CD4-positive, alpha-beta T cell treated with Interferon alpha-2 for 1 hour (primary cell): ENCODE data around the gene CYSTM1.

ENCODE experiments used
- DNase-seq, 2 donors: peaks; one replicate each; pipeline ENCODE4 v3.0.0-alpha.2; 2020 to 2022

The CYSTM1 gene

DNA sequence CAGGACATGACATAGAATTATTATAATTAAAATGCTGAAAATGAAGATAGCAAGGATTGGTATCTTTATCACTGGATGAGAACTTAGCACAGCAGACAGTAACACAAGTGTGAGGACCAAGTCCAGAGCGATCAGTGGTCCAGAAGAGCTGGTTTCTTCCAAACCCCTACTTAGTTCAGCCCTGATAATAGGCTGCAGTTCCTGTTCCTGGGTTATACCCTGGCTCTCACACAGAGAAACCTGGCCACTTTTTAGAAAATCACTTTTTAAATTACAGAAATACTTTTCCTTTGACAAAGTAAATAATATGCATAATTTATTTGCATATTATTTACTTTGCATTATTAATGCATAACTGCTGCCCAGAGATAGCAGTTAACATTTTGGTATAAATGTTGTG lies 40.3 kb downstream of the CYSTM1 start:
- no peak for DNase-seq

DNA sequence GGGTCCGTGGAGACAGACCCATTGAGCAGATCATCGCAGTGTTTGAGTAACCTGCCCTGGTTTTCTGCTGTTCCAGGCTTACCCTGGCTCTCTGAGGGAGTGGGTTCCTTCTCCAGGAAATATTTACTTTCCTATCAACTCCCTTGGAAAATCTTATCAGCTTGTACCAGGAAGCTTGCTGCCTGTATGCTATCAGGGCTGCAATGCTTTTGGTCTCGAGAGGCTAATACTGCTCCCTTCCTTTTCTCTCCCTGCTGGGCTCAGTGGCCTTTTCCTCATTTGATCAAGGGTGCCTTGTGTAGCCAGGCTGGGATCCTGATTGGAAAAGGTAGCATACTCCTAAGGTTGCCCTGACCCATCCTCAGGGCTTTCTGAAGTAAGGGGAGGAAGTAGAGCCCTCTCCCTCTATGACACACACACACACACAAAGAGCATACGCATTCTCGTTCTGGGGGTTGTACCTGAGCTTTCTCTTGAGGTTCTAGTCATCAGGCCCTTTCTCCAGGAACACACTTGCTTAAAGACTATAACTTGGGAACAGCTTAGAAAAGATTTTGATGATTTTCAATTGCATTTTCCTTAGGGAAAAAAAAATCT lies 41.6 kb downstream of the CYSTM1 start:
- DNase-seq: no peak

- no peak for DNase-seq
These were observed 42.5 kb downstream of the CYSTM1 start for GRCh38 chr5:140217299-140218026.

DNA sequence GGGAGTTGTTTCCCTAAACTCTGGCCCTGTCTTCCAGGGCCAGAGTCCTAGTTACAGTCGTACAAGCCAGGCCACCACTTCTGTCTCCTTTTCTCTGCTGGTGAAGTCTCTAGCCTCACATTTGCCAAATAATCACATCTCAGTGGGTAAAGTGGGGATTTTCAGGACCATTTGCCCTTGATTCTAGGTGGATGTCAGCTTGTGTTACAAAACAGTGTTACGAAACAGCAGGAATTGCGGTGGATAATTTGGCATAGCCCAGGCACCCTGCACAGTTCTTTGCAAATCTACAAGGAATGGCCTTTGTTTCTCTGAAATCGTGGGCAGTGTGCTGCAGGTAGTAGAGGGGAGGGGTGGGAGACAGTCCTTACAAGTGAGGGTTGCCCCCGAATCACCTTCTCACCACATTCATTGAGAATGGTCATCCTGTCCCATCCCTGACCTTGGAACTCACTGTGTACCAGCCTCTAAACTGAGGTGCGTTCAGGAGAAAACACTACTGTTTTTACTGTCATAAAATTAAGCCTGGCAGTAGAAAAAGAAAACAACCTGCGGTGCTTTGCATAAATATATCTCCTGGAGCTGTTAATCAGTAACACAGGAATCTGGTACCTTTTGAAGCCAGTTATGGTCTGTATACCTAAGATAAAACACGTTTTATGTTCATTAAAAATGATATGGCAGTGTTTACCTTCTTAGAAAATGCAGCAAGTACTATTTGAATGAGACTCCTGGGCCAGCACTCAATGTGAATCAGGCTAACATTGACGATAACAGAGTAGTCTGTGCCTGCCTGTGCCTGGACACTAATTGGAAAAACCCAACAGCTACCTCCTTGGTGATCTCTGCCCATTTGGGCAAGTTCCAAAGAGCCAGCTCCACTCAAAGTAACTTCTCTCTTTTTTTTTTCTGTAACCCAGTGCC lies 44.3 kb downstream of the CYSTM1 start:
- DNase-seq: no peak

DNA sequence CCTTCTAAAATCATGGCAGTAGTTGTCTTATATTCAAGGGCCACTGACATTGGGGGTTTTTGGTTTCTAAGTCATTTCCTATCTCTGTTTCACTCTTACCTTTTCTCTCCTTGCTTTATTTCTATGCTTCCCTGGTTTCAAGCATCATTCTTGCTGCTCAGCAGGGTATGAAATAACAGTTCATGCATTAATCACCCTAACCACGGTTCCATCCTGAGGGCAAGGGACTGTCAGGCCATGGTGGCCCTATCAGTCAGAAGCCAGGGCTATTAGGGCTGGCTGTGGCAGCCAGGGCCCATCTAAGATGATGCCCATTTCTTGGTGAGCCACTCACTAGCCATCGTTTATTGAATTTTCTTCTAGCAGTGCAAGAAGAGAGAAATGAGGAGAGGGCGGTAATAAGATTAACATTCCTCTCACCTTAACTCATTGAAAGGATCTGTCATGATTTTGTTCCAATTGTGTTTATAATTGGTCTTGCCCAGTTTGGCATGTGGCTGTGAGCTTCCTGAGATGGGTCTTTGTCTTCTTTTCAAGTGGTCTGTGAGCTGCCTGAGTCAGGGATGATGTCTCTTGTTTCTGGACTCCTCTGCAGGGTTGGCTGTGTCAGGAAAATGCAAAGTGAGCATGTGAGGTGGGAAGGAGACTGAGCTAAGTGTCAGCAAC lies 45.2 kb downstream of the CYSTM1 start:
- DNase-seq: no peak

DNA sequence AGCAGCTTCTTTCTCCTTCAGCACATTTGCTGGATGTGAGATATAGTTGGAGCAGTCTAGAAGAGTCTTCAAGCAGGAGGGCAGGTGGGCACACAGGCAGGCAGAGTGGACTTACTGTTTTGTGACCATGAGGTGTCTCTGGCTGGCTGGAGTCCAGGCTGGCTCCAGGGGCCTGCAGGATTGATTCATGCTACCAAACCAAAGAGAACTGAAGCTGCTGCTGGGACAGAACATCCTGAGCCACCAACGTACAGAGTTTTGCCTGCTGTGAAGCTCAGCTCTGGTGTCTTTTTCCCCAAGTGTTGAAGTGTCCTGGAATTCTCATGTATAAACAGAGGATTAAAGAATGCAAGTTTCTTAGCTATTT lies 45.7 kb downstream of the CYSTM1 start:
- no peak for DNase-seq

DNA sequence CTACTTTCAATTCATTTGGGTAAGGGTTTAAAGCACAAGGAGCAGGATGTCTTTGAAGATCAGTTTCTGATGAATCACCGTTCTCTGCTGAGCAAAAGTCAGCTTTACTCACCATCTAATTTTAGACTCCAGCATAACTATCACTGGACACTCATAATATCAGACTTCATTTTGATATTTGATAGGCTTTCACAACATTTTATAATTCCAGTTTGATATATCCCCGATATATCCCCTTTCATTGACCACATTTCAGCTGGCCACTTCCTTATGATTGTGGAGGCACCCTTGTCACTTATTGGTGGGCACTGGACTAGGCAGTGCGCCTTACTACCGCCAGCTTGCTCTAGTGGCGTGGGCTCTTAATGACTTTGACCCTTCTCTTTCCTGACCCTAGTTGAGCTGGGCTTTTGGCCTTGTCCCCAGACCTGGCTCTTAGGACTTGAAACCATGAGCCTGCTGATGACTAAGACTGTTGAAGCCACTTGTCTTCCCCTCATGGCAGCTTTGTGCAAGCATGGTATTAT lies 46.8 kb downstream of the CYSTM1 start:
- DNase-seq: no peak

DNA sequence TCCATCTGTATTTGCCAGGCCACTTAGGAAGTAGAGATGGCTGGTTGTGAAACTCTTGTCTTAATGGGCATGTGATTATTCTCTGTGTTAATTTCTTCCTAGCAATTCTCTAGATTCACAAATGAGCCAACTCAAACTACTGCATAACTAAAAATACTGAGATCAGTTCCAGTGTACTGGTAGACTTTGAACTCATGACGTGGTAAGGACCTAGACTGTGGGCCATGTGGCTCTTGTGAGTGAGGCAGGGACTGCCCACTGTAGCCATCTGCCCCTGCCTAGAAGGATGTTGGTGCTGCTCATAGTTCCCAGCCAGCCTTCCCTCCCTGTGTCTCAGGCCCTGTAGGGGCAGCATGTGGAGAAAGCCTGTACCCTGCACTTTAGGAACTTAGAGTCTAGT lies 47.4 kb downstream of the CYSTM1 start:
- no peak for DNase-seq

GRCh38 chr5:140223567-140223966 lies 48.6 kb downstream of the CYSTM1 start:
- no peak for DNase-seq

DNA sequence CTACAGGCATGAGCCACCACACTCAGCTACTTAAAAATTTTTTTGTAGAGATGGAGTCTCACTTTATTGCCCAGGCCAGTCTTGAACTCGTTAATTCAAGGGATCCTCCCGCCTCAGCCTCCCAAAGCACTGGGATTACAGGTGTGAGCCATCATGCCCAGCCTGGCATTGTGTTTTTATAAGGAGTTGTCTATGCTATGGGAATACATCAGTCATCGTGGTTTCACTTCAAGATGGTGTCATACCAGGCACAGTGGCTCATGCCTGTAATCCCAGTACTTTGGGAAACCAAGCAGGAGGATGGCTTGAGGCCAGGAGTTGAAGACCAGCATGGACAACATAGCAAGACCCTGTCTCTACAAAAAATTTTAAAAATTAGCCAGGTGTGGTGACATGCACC lies 49.7 kb downstream of the CYSTM1 start:
- no peak for DNase-seq

GRCh38 chr5:140225396-140225795 lies 50.4 kb downstream of the CYSTM1 start:
- DNase-seq: no peak

DNA sequence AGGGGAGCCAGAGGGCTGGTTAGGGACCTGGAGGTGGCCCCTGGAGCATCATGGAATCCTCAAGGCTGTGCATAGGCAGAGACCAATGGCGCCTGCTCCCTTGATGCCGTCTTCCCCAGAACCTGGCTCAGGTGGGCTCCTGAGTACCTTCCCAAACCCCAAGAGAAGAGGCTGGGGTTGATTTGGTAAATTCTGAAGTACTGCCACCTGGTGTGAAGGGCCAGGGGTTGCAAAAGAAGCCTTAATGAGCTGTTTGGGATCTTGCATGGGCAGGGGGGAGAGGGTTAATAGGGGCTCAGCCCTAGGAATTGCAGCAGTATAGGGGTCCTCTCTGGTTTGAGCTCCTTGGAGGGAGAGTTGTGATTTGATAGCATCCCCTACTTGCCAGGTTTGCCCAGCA lies 52.1 kb downstream of the CYSTM1 start:
- no peak for DNase-seq

DNA sequence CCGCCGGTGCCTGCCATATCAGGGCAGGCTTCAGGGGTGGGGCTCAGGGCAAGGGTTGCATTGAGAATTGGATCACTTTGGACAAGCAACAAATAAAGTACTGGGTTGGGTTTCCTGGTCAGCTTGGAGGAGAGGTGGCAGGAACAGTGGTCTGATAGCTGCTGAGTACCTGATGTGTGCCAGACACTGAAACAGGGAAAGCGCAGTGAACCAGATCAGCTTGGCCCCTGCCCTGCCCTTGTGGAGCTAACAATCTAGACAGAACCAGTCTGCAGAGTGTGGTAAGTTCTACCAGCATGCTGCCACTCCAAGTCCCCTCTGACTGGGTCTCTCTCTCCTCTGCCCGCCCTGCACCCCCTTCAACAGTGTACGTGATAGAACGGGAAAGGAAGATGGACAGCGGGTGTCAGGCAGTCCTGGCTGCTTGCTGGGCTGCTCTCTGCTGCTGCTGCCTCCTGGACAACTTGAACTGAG lies 53.4 kb downstream of the CYSTM1 start:
- no peak for DNase-seq

- DNase-seq: no peak
These were observed 55.4 kb downstream of the CYSTM1 start for GRCh38 chr5:140230373-140230772.

DNA sequence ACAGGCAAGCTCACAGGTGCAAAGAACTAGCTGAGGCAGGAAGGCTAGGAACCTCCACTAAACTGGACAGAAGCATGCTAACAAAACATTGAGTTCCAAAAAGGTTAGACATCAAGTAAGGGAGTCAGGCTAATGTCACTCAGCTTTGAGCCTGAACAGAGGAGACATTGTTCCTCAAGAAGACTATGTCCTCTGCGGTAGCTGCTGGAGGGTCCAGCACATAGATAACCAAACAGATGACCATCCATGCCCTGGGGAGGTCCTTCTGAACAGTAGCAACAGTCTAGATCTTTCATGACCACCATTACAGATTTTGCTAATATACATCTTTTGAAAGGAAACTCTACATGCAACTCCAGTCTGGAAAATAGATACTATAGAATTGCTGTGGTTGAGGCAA lies 57.7 kb downstream of the CYSTM1 start:
- no peak for DNase-seq

GRCh38 chr5:140234377-140234989 lies 59.5 kb downstream of the CYSTM1 start:
- no peak for DNase-seq

GRCh38 chr5:140235791-140236551 lies 61.0 kb downstream of the CYSTM1 start:
- no peak for DNase-seq

- DNase-seq: no peak
These were observed 62.1 kb downstream of the CYSTM1 start for GRCh38 chr5:140236891-140237598.

DNA sequence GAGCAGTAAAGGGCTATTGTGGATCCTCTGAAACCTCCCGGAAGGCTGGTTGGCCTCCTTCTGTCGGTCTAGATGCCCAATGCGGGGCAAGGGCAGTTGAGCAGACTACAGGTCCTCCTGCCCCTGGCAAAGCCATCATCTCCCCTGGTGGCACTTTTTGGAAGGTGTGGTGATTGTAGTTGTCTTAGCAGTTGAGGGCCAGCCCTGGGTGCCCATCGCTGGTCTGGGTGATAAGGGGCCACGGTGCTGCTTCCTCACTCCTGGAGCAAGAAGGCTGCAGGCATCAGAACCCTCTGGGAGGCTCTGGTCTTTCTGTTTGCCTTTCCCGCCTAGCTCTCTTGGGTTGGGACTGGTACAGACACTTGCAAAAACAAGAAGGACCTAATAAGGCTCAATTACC lies 63.8 kb downstream of the CYSTM1 start:
- DNase-seq: no peak

DNA sequence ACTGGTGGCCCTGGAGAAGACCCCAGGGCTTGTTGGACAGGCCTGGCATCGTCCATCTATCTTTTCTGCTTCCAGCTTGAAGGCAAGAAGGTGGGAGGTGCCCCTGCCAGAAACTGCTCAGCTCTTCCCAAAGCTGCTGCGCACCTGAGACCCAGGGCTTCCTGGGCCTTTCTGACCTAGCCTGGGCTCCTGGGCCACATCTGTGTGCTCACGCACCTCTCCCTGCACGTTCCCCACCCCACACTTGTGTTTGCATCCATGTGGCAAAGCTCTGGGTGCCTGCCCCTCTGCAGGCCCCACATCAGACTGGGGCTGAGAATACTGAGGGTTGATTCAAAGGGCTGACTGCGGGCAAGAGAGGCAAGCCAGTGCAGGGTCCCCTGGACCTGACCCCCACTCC lies 64.5 kb downstream of the CYSTM1 start:
- DNase-seq: no peak
